Osteoblast (primary cell): Measurements from ENCODE around the gene UBE2F. TPM values are rescaled to one million over a fixed set of nuclear protein-coding genes. Genes with fewer than 3 reads are reported as not detected.

Experiments used
- DNase-seq: peaks from one replicate; pipeline ENCODE4 v3.0.0; 2011; ENCODE audit warnings: low spot score, mixed read lengths; ENCODE audit not compliant: insufficient read length; ENCODE audit errors: missing footprints
- H2AFZ ChIP-seq: 2 replicates; pipeline ENCODE4 v1.6.0; 2011; ENCODE audit warnings: mild to moderate bottlenecking, low read length
- H3K27ac ChIP-seq: 2 replicates; pipeline ENCODE4 v1.5.1; 2011; ENCODE audit warnings: mild to moderate bottlenecking, low read depth, low read length, moderate library complexity
- H3K27me3 ChIP-seq: 2 replicates; pipeline ENCODE4 v1.6.0; 2012; ENCODE audit warnings: mild to moderate bottlenecking, control low read depth, inconsistent platforms, low read length, moderate library complexity; ENCODE audit not compliant: insufficient read depth
- H3K36me3 ChIP-seq: 2 replicates; pipeline ENCODE4 v1.5.1; 2011; ENCODE audit warnings: mild to moderate bottlenecking, low read length, control low read depth, moderate library complexity; ENCODE audit not compliant: insufficient read depth
- H3K4me1 ChIP-seq: 2 replicates; pipeline ENCODE4 v1.5.1; 2011; ENCODE audit warnings: mild to moderate bottlenecking, low read length, control low read depth, moderate library complexity; ENCODE audit not compliant: insufficient read depth
- H3K4me2 ChIP-seq: 2 replicates; pipeline ENCODE4 v1.6.0; 2011; ENCODE audit warnings: mild to moderate bottlenecking, low read length; ENCODE audit not compliant: insufficient read depth
- H3K4me3 ChIP-seq: fragments of 200-600 bp; sonication (generic); 3 replicates; pipeline ENCODE4 v1.5.1; 2012; ENCODE audit warnings: mild to moderate bottlenecking, low read length, inconsistent platforms; ENCODE audit not compliant: insufficient read depth
- H3K79me2 ChIP-seq: 2 replicates; pipeline ENCODE4 v1.6.0; 2012; ENCODE audit warnings: mild to moderate bottlenecking, low read length, control low read depth, inconsistent platforms; ENCODE audit not compliant: insufficient read depth
- H3K9me3 ChIP-seq: 2 replicates; pipeline ENCODE4 v1.5.1; 2011; ENCODE audit warnings: low read depth, low read length, control low read depth
- H4K20me1 ChIP-seq: 2 replicates; pipeline ENCODE4 v1.6.0; 2012; ENCODE audit warnings: mild to moderate bottlenecking, low read length, control low read depth; ENCODE audit not compliant: insufficient read depth
- CTCF ChIP-seq: IDR thresholded peaks from 2 replicates; pipeline ENCODE4 v1.5.1; 2011; ENCODE audit warnings: mild to moderate bottlenecking, low read depth, low read length, moderate library complexity; ENCODE audit errors: extremely low read depth
- total RNA-seq: library from RNA; depleted of rRNA; stranded (reverse); fragments of >200 nt; gene quantifications from 2 replicates; pipeline ENCODE4 v1.2.3, GENCODE V29; 2012

Gene UBE2F
- total RNA-seq, 1 donor: 39.8 TPM

DNA sequence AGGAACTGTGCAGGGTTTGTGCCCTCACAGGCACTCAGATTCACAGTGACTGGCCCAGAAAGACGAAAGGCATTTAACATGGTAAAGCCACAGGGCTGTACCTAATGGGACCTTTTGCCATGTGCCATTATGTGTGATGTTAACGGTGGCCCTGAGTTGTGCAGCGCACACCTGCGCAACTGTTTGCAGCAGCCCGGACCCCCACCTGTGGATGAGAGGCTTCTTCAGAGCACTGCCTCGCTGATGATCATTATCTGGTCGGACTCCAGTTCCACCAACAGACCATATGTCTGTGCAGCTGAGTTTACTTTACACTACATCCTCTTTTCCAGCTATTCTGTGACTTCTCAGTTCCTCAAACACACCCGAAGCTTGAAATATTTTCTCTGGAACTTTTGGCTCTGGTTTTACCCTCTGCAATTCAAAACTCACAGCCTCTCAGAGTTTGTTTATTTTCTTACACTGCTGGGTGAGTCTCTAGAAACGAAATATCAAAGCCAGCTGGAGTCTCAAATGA is 35.6 kb upstream of the UBE2F start:
- Histone ChIP-seq H3K27ac (no peak overlapping the region), H3K4me1 (peaks cover 6% of the 10 kb centered on the region), H4K20me1 (no peaks in the 10 kb centered on the region), H3K9me3 (peaks cover 3% of the 10 kb centered on the region), H3K79me2 (no peaks in the 10 kb centered on the region), H3K36me3 (no peaks in the 10 kb centered on the region), H2AFZ (no peak overlapping the region), H3K4me3 (no peak overlapping the region), H3K27me3 (no peaks in the 10 kb centered on the region), H3K4me2 (no peak overlapping the region)
- no peak for TF ChIP-seq CTCF
- DNase-seq: peak; percentile 83

GRCh38 chr2:237932731-237933131 is 34.1 kb upstream of the UBE2F start:
- no peaks in the 10 kb centered on the region for H3K27me3 ChIP-seq
- H3K36me3 ChIP-seq: no peaks in the 10 kb centered on the region
- H3K9me3 ChIP-seq: peaks cover 3% of the 10 kb centered on the region
- H4K20me1 ChIP-seq: no peaks in the 10 kb centered on the region
- no peak overlapping the region for H3K4me3 ChIP-seq
- no peak overlapping the region for H3K4me2 ChIP-seq
- peak; percentile 90 for DNase-seq
- H3K4me1 ChIP-seq: peaks cover 6% of the 10 kb centered on the region
- TF ChIP-seq CTCF: no peak
- H2AFZ ChIP-seq: no peak overlapping the region
- no peaks in the 10 kb centered on the region for H3K79me2 ChIP-seq
- H3K27ac ChIP-seq: no peak overlapping the region

DNA sequence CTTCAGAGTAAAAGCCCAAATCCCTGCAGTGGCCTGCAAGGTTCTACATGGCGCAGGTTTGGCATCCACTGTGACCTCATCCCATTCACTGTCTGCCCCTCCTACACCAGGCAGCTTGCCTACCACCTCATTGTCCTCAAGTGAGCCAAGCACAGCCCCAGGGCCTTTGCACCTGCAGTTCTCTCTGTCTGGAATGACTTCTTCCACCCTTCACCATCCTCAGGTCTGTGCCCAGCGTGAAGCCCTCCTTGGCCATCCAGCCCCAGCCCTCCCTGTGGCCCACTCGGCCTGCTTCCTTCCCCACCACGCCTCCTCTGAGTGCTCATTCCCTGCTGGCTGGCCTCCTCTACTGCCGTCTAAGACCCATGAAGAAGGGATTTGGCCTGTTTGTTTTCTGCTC is 32.6 kb upstream of the UBE2F start:
- no peak for TF ChIP-seq CTCF
- H3K79me2 ChIP-seq: no peaks in the 10 kb centered on the region
- no peak overlapping the region for H2AFZ ChIP-seq
- H3K27ac ChIP-seq: no peak overlapping the region
- no peaks in the 10 kb centered on the region for H3K27me3 ChIP-seq
- no peaks in the 10 kb centered on the region for H3K36me3 ChIP-seq
- H3K4me1 ChIP-seq: peaks cover 6% of the 10 kb centered on the region
- no peak overlapping the region for H3K4me3 ChIP-seq
- peak; percentile 57 for DNase-seq
- H4K20me1 ChIP-seq: no peaks in the 10 kb centered on the region
- H3K9me3 ChIP-seq: peaks cover 3% of the 10 kb centered on the region
- H3K4me2 ChIP-seq: no peak overlapping the region

DNA sequence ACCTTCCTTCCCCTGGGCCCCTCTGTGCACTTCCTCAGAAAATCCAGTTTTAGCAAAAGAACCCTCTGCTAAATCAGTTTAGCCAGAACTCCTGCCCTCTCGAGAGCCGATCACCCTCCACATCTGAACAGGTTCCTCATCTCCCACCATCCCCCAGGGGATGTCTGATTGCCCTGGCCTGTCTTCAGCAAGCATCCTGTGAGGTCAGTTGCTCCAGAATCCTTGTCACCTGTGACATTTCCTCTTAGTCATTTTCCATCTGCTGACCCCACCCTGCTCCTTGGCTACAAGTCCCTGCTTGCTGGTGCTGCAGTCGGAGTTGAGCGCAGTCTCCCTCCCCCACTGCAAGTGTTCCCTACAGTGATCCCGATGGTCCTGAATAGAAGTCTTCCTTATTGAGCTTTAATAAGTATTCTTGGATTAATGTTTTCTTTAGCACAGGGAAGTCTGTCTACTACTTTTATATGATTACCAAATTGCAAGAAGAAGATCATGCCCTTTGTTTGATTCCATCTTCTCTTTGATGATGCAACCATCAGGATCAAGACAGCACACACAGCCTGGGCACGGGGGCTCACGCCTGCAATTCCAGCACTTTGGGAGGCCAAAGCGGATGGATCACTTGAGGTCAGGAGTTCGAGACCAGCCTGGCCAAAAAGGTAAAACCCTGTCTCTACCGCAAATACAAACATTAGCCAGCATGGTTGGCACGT is 30.9 kb upstream of the UBE2F start:
- Histone ChIP-seq H3K27ac (no peak overlapping the region), H3K27me3 (no peaks in the 10 kb centered on the region), H3K4me2 (no peak overlapping the region), H4K20me1 (no peaks in the 10 kb centered on the region), H3K4me3 (no peak overlapping the region), H3K4me1 (peaks cover 6% of the 10 kb centered on the region), H3K79me2 (no peaks in the 10 kb centered on the region), H2AFZ (no peak overlapping the region), H3K36me3 (no peaks in the 10 kb centered on the region), H3K9me3 (no peaks in the 10 kb centered on the region)
- TF ChIP-seq CTCF: no peak
- DNase-seq: no peak
